ENCODE measurements around the gene ARSI.
"Not testable (repeated sequence)": the region's sequence is repeated elsewhere in the genome, so short reads cannot be mapped to it uniquely, and the experiment has no call there.

ARSI gene

DNA sequence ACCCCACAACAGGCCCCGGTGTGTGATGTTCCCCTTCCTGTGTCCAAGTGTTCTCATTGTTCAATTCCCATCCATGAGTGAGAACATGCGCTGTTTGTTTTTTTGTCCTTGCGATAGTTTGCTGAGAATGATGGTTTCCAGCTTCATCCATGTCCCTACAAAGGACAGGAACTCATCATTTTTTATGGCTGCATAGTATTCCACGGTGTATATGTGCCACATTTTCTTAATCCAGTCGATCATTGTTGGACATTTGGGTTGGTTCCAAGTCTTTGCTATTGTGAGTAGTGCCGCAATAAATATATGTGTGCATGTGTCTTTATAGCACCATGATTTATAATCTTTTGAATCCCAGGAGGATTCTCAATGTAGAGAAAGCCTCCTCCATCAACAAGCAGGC is 54.2 kb downstream of the ARSI start:
- DNase-seq (ENCODE audit: low read depth in 2 of 2, low spot score in 1 of 2), result not testable (repeated sequence)

DNA sequence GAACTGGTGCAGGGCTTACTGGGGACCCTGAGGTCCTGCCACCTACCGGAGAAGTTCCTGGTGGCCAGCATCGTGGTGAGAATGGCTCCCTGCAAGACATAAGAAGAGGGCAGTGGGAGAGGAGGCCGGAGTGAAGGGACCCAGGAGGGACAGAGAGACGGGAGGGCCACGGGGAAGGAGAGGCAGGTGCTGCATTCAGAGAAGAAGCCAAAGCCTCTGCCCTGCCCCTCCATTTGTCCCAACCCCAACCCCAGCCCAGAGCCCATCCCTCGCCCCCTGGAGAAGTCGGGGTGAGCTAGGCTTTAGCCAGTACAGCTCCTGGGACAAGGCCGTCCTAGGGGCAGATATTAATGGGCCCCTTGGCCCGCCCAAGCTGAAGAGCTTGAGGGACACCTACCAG is 55.0 kb downstream of the ARSI start:
- DNase-seq (ENCODE audit: low read depth in 2 of 2, low spot score in 1 of 2), result no peak

DNA sequence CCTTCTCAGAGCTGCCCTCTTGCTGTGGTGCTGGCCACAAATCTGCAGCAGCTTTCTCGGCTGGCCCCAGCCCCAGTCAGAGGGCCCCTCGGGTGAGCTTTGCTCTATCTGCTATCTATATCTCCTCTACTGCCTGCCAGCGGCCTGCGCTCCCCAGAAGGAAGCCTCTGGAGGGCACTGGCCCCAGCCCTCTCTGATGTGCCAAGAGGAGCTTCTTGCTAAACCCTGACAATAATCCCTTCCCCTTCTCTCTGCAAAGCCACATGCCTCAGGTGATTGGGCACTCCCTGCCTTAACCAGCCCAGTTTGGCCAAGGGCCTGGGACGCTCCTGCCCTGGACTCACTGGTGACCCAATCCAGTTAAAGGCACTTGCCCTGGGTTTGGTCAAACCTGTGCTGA is 55.9 kb downstream of the ARSI start:
- DNase-seq (ENCODE audit: low read depth in 2 of 2, low spot score in 1 of 2), result no peak

DNA sequence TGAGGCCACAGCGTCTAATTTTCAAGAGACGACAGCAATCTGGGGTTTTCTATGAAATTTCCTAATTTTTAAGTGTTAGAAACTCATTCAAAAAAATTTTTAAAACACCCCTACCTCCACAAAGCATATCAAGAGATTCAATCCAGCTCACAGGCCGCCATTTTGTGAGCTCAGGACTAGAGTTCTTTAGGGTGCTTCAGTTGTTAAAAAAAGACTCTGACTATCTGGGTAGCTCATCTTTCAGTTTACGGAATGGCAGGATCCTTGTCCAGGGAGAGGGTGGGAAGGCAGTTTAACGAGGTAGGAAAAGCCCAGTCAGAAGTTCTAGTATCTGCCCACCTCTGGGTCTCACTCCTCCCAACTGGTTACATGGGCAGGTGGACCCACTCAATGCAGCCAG is 56.3 kb downstream of the ARSI start:
- no peak for DNase-seq (ENCODE audit: low read depth in 2 of 2, low spot score in 1 of 2)

Data from stimulated activated CD8-positive, alpha-beta memory T cell treated with anti-CD3 and anti-CD28 coated beads, Interleukin-4, amount 100 ng/mL, for 4 hours (primary cell).